SK-N-SH (cell line): Measurements from ENCODE around the gene USPL1. TPM values are rescaled to one million over a fixed set of nuclear protein-coding genes. Genes with fewer than 3 reads are reported as not detected.

Experiments used
- CTCF ChIA-PET: fragments of 300-600, 350-600 bp; formaldehyde crosslinking; extraction: SDS; loops from one replicate; lab custom pipeline; 2021; lab: Yijun Ruan, JAX
- POLR2A ChIA-PET: fragments of 350-600 bp; sonication (Branson Sonifier 250); formaldehyde crosslinking; extraction: SDS; loops from one replicate; lab custom pipeline; 2020; ENCODE audit warnings: antibody characterized with exemption, inconsistent platforms; lab: Yijun Ruan, JAX
- DNase-seq: peaks from one replicate; pipeline ENCODE4 v3.0.0; 2012
- H2AFZ ChIP-seq: fragments of 200-600 bp; sonication (generic); 2 replicates; pipeline ENCODE4 v1.8.1; 2016; ENCODE audit warnings: antibody characterized with exemption, mild to moderate bottlenecking, low read depth
- H3F3A ChIP-seq: fragments of 200-600 bp; sonication (generic); replicated peaks from 2 replicates; pipeline ENCODE3; 2016; ENCODE audit warnings: antibody characterized with exemption, mild to moderate bottlenecking; ENCODE audit not compliant: insufficient read depth
- H3K27ac ChIP-seq, 2 experiments: fragments of 200-500 bp in 1 of 2; fragments of 200-600 bp in 1 of 2; sonication (Bioruptor generic) in 1 of 2; sonication (generic), shearing (Covaris generic) in 1 of 2; 2 replicates each; pipeline versions ENCODE4 v1.5.1 to v1.6.1; 2014 to 2016; ENCODE audit warnings: low read depth in 2 of 2, inconsistent platforms in 1 of 2, low read length in 1 of 2, mild to moderate bottlenecking in 1 of 2, mixed read lengths in 1 of 2
- H3K27me3 ChIP-seq: fragments of 200-600 bp; sonication (generic), shearing (Covaris generic); 2 replicates; pipeline ENCODE4 v1.6.1; 2016; ENCODE audit warnings: mixed run types; ENCODE audit not compliant: insufficient read depth
- H3K36me3 ChIP-seq, 2 experiments: fragments of 200-500 bp in 1 of 2; fragments of 200-600 bp in 1 of 2; sonication (Bioruptor generic) in 1 of 2; sonication (generic) in 1 of 2; replicated peaks in 1 of 2; 2 replicates each; pipeline versions ENCODE3 to v1.5.1; 2014 to 2016; ENCODE audit warnings: low read length in 1 of 2, mild to moderate bottlenecking in 1 of 2; ENCODE audit not compliant: insufficient read depth in 2 of 2, control insufficient read depth in 1 of 2
- H3K4me1 ChIP-seq, 2 experiments: fragments of 200-500 bp in 1 of 2; fragments of 200-600 bp in 1 of 2; sonication (Bioruptor generic) in 1 of 2; sonication (generic), shearing (Covaris generic) in 1 of 2; 2 replicates each; pipeline versions ENCODE4 v1.5.1 to v1.6.1; 2014 to 2016; ENCODE audit warnings: low read depth in 1 of 2, low read length in 1 of 2, mixed run types in 1 of 2; ENCODE audit not compliant: insufficient read depth in 2 of 2, control insufficient read depth in 1 of 2
- H3K4me2 ChIP-seq: fragments of 200-600 bp; sonication (generic), shearing (Covaris generic); 2 replicates; pipeline ENCODE4 v1.6.1; 2017; ENCODE audit warnings: mixed run types
- H3K4me3 ChIP-seq, 2 experiments: fragments of 200-500 bp in 1 of 2; fragments of 200-600 bp in 1 of 2; sonication (Bioruptor generic) in 1 of 2; sonication (generic), shearing (Covaris generic) in 1 of 2; 2 replicates each; pipeline versions ENCODE4 v1.5.1 to v1.8.1; 2014 to 2016; ENCODE audit warnings: low read depth in 2 of 2, inconsistent platforms in 1 of 2, low read length in 1 of 2, mild to moderate bottlenecking in 1 of 2, mixed read lengths in 1 of 2, moderate library complexity in 1 of 2
- H3K79me2 ChIP-seq: fragments of 200-600 bp; sonication (generic); 2 replicates; pipeline ENCODE4 v1.8.1; 2017; ENCODE audit warnings: mild to moderate bottlenecking; ENCODE audit not compliant: insufficient read depth
- H3K9ac ChIP-seq: fragments of 200-600 bp; sonication (generic); 2 replicates; pipeline ENCODE4 v1.6.1; 2017; ENCODE audit warnings: mixed run types
- H3K9me2 ChIP-seq: fragments of 200-600 bp; sonication (generic); 2 replicates; pipeline ENCODE4 v1.6.1; 2017; ENCODE audit warnings: mixed run types
- H3K9me3 ChIP-seq: fragments of 200-600 bp; sonication (generic); 2 replicates; pipeline ENCODE4 v1.6.1; 2017; ENCODE audit warnings: mixed run types, mild to moderate bottlenecking, moderate library complexity
- H4K20me1 ChIP-seq: fragments of 200-600 bp; sonication (generic); 2 replicates; pipeline ENCODE4 v1.6.1; 2017; ENCODE audit warnings: mild to moderate bottlenecking, mixed run types; ENCODE audit not compliant: insufficient read depth
- CHD2 ChIP-seq: fragments of 150-350 bp; IDR thresholded peaks from 2 replicates; pipeline ENCODE4 v1.6.1; 2018; ENCODE audit warnings: low read length; ENCODE audit not compliant: partially characterized antibody
- ELF1 ChIP-seq: IDR thresholded peaks from 2 replicates; pipeline ENCODE4 v1.4.0; 2012
- EP300 ChIP-seq, 2 experiments: IDR thresholded peaks; 2 replicates each; pipeline versions ENCODE4 v1.4.0 to v1.6.1; 2012; ENCODE audit warnings: borderline replicate concordance in 1 of 2, low read depth in 1 of 2, low read length in 1 of 2
- EZH2phosphoT487 ChIP-seq: fragments of 200-600 bp; sonication (generic); IDR thresholded peaks from 2 replicates; pipeline ENCODE4 v1.6.1; 2017; ENCODE audit warnings: low read depth, mixed run types, mild to moderate bottlenecking, antibody characterized with exemption, moderate library complexity, borderline replicate concordance
- FOSL2 ChIP-seq: IDR thresholded peaks from 2 replicates; pipeline ENCODE4 v1.4.0; 2012; ENCODE audit warnings: low read depth, mild to moderate bottlenecking, moderate library complexity, borderline replicate concordance
- FOXJ3 ChIP-seq: sonication (generic); formaldehyde crosslinking; IDR thresholded peaks from 2 replicates; pipeline ENCODE4 v1.5.1; 2020; ENCODE audit warnings: mild to moderate bottlenecking, missing genetic modification reagents
- GATA2 ChIP-seq: sonication (generic); formaldehyde crosslinking; IDR thresholded peaks from 2 replicates; pipeline ENCODE4 v1.5.0; 2020; ENCODE audit warnings: mild to moderate bottlenecking, missing genetic modification reagents
- JUND ChIP-seq: IDR thresholded peaks from 2 replicates; pipeline ENCODE4 v1.4.0; 2012
- MXI1 ChIP-seq: IDR thresholded peaks from 2 replicates; pipeline ENCODE4 v1.6.1; 2012; ENCODE audit warnings: mild to moderate bottlenecking, low read depth, low read length, improper control_type of control experiment
- NFIC ChIP-seq: IDR thresholded peaks from 2 replicates; pipeline ENCODE4 v1.4.0; 2012; ENCODE audit warnings: borderline replicate concordance
- POLR2AphosphoS5 ChIP-seq: IDR thresholded peaks from 2 replicates; pipeline ENCODE4 v1.6.1; 2012; ENCODE audit warnings: low read depth, low read length
- RAD21 ChIP-seq: IDR thresholded peaks from 2 replicates; pipeline ENCODE4 v1.6.1; 2012; ENCODE audit warnings: mild to moderate bottlenecking, low read length
- RFX5 ChIP-seq: IDR thresholded peaks from 2 replicates; pipeline ENCODE4 v1.6.1; 2012; ENCODE audit warnings: mild to moderate bottlenecking, improper control_type of control experiment, low read length
- RXRA ChIP-seq: IDR thresholded peaks from 2 replicates; pipeline ENCODE4 v1.4.0; 2012; ENCODE audit warnings: low read depth, mild to moderate bottlenecking, borderline replicate concordance
- SMC3 ChIP-seq: IDR thresholded peaks from 2 replicates; pipeline ENCODE4 v1.6.1; 2012; ENCODE audit warnings: low read depth, low read length, improper control_type of control experiment
- TCF12 ChIP-seq: IDR thresholded peaks from 2 replicates; pipeline ENCODE4 v1.4.0; 2012
- TEAD4 ChIP-seq: IDR thresholded peaks from 2 replicates; pipeline ENCODE4 v1.4.0; 2012; ENCODE audit warnings: mild to moderate bottlenecking, borderline replicate concordance; ENCODE audit not compliant: insufficient read depth
- YY1 ChIP-seq: IDR thresholded peaks from 2 replicates; pipeline ENCODE4 v1.4.0; 2012; ENCODE audit warnings: low read depth, mild to moderate bottlenecking
- WGBS: methylation state at CpG from one replicate; pipeline ENCODE4 v1.1.6; 2017; ENCODE audit warnings: low lambda C conversion rate; 5-methylcytosine and 5-hydroxymethylcytosine counted together
- polyA plus RNA-seq, 3 experiments: library from polyadenylated mRNA; depleted of rRNA; stranded (reverse); fragments of >200 nt; gene quantifications; 2 replicates each; pipeline ENCODE4 v1.2.3, GENCODE V29; 2012
- TF ChIP-seq, protein P1 (sequence below): IDR thresholded peaks from 2 replicates; pipeline ENCODE4 v1.4.0; 2012; ENCODE audit warnings: low read depth
- TF ChIP-seq, protein P2 (sequence below): fragments of 200-600 bp; sonication (generic); IDR thresholded peaks from 2 replicates; pipeline ENCODE4 v1.6.1; 2017; ENCODE audit warnings: antibody characterized with exemption, mild to moderate bottlenecking, moderate library complexity
- TF ChIP-seq, protein P3 (sequence below): fragments of 150-350 bp; IDR thresholded peaks from 2 replicates; pipeline ENCODE4 v1.6.1; 2017; ENCODE audit warnings: antibody characterized with exemption, low read length, low read depth, borderline replicate concordance
- TF ChIP-seq, protein P4 (sequence below): IDR thresholded peaks from 2 replicates; pipeline ENCODE4 v1.4.0; 2012; ENCODE audit warnings: low read depth, borderline replicate concordance
- TF ChIP-seq, protein P5 (sequence below): fragments of 150-350 bp; IDR thresholded peaks from 2 replicates; pipeline ENCODE4 v1.6.1; 2016; ENCODE audit warnings: mild to moderate bottlenecking, low read depth, low read length

The USPL1 gene
- polyA plus RNA-seq, 1 of the 3 experiments (the other 2 are of a cell fraction) = 6.4 TPM

DNA sequence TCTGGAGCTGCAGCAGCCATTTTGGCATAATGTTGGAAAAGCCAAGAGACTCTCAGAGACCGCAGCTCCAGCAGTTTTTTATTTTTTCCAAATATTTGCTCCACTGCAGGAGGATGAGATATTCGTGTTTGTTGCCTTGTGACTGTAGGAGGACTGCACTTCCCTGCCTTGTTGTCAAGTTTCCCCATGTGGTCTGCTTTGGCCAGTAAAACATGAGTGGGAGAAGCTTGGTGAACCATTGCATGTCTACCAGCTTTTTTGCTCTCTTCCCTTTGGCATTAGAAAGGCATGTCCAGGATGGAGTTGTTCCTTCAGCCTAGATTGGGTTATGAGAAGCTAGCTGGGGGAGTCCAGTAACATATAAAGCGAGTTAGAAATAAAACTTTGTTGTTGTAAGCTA, 69.9 kb downstream of the USPL1 start:
- Histone ChIP-seq H3K27ac (no peak overlapping the region), H3K9me3 (no peaks in the 10 kb centered on the region), H3K36me3 (no peaks in the 10 kb centered on the region), H3K27me3 (no peaks in the 10 kb centered on the region), H3K4me2 (no peak overlapping the region), H3K9me2 (no peaks in the 10 kb centered on the region), H3K79me2 (no peaks in the 10 kb centered on the region), H3F3A (peaks cover 4% of the 10 kb centered on the region), H3K4me1 (no peaks in the 10 kb centered on the region), H4K20me1 (no peaks in the 10 kb centered on the region), H2AFZ (no peak overlapping the region), H3K9ac (no peak overlapping the region), H3K4me3 (no peak overlapping the region)
- no peak for DNase-seq
- CTCF ChIA-PET = interaction anchor here (1.2 to 1.7 kb wide), 2 partner anchors 9 to 178 kb away, joined by 3 to 4 read pairs; no protein-coding TSS in a partner anchor
- POLR2A ChIA-PET = no interaction called here
- no peak for TF ChIP-seq RAD21
- no peak for TF ChIP-seq GATA2 (CRISPR knock-in tag)
- TF ChIP-seq POLR2AphosphoS5 = no peak
- TF ChIP-seq JUND = no peak
- TF ChIP-seq RXRA = no peak
- TF ChIP-seq, protein P1, sequence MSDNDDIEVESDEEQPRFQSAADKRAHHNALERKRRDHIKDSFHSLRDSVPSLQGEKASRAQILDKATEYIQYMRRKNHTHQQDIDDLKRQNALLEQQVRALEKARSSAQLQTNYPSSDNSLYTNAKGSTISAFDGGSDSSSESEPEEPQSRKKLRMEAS = no peak
- TF ChIP-seq TCF12 = no peak
- TF ChIP-seq, protein P2, sequence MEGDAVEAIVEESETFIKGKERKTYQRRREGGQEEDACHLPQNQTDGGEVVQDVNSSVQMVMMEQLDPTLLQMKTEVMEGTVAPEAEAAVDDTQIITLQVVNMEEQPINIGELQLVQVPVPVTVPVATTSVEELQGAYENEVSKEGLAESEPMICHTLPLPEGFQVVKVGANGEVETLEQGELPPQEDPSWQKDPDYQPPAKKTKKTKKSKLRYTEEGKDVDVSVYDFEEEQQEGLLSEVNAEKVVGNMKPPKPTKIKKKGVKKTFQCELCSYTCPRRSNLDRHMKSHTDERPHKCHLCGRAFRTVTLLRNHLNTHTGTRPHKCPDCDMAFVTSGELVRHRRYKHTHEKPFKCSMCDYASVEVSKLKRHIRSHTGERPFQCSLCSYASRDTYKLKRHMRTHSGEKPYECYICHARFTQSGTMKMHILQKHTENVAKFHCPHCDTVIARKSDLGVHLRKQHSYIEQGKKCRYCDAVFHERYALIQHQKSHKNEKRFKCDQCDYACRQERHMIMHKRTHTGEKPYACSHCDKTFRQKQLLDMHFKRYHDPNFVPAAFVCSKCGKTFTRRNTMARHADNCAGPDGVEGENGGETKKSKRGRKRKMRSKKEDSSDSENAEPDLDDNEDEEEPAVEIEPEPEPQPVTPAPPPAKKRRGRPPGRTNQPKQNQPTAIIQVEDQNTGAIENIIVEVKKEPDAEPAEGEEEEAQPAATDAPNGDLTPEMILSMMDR = no peak
- TF ChIP-seq ELF1 = no peak
- TF ChIP-seq TEAD4 = no peak
- no peak for TF ChIP-seq NFIC
- TF ChIP-seq EZH2phosphoT487 = no peak
- no peak for TF ChIP-seq RFX5
- no peak for TF ChIP-seq YY1
- TF ChIP-seq FOSL2 = no peak
- 80% methylated on average over 3 of the region's 3 CpGs for WGBS

DNA sequence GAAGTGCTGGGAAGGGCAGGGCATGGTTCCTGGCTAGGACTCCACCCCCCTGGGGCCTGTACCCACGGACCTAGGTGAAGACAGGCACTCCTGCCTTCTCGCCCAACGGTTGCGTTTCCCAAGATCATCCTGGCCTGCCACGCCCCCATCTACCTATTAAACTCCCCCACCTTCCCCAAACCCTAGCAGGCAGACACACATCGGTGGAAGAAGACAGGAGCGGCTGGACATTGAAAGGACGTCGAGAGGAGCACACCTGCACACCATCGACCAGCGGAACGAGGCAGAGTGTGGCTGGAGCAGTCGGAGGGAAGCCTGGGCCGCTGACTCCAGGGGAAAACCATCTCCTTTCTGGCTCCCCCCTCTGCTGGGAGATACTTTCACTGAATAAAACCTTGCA, 72.0 kb downstream of the USPL1 start:
- H2AFZ ChIP-seq = no peak overlapping the region
- no peaks in the 10 kb centered on the region for H3K9me2 ChIP-seq
- H3K27ac ChIP-seq = no peak overlapping the region
- no peak overlapping the region for H3K9ac ChIP-seq
- CTCF ChIA-PET = no interaction called here
- H3K27me3 ChIP-seq = no peaks in the 10 kb centered on the region
- peaks cover 4% of the 10 kb centered on the region for H3F3A ChIP-seq
- no peaks in the 10 kb centered on the region for H4K20me1 ChIP-seq
- no peak overlapping the region for H3K4me2 ChIP-seq
- H3K4me1 ChIP-seq = no peaks in the 10 kb centered on the region
- no peaks in the 10 kb centered on the region for H3K79me2 ChIP-seq
- 91% methylated on average over 14 of the region's 14 CpGs for WGBS
- no peak overlapping the region for H3K4me3 ChIP-seq
- no peaks in the 10 kb centered on the region for H3K9me3 ChIP-seq
- POLR2A ChIA-PET = no interaction called here
- no peaks in the 10 kb centered on the region for H3K36me3 ChIP-seq
- DNase-seq = no peak
- no peak for TF ChIP-seq CHD2
- TF ChIP-seq MXI1 = no peak
- TF ChIP-seq RAD21 = no peak
- no peak for TF ChIP-seq FOXJ3 (CRISPR knock-in tag)
- TF ChIP-seq, protein P3, sequence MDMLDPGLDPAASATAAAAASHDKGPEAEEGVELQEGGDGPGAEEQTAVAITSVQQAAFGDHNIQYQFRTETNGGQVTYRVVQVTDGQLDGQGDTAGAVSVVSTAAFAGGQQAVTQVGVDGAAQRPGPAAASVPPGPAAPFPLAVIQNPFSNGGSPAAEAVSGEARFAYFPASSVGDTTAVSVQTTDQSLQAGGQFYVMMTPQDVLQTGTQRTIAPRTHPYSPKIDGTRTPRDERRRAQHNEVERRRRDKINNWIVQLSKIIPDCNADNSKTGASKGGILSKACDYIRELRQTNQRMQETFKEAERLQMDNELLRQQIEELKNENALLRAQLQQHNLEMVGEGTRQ = no peak
- TF ChIP-seq, protein P4, sequence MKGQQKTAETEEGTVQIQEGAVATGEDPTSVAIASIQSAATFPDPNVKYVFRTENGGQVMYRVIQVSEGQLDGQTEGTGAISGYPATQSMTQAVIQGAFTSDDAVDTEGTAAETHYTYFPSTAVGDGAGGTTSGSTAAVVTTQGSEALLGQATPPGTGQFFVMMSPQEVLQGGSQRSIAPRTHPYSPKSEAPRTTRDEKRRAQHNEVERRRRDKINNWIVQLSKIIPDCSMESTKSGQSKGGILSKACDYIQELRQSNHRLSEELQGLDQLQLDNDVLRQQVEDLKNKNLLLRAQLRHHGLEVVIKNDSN = no peak
- no peak for TF ChIP-seq TEAD4
- TF ChIP-seq FOSL2 = no peak
- TF ChIP-seq SMC3 = no peak
- no peak for TF ChIP-seq RFX5
- no peak for TF ChIP-seq ELF1
- TF ChIP-seq EP300 (IDR thresholded peaks at IDR 0.05; ENCODE audit: borderline replicate concordance in 1 of 2, low read depth in 1 of 2, low read length in 1 of 2) = no peak
- TF ChIP-seq RXRA = no peak
- TF ChIP-seq, protein P5, sequence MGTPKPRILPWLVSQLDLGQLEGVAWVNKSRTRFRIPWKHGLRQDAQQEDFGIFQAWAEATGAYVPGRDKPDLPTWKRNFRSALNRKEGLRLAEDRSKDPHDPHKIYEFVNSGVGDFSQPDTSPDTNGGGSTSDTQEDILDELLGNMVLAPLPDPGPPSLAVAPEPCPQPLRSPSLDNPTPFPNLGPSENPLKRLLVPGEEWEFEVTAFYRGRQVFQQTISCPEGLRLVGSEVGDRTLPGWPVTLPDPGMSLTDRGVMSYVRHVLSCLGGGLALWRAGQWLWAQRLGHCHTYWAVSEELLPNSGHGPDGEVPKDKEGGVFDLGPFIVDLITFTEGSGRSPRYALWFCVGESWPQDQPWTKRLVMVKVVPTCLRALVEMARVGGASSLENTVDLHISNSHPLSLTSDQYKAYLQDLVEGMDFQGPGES = no peak
- TF ChIP-seq TCF12 = no peak
- TF ChIP-seq GATA2 (CRISPR knock-in tag) = no peak
- no peak for TF ChIP-seq YY1
